Endodermal cell (in vitro differentiated cells): Measurements from ENCODE around the gene EEIG1. TPM values are rescaled to one million over a fixed set of nuclear protein-coding genes. Genes with fewer than 3 reads are reported as not detected.

Source experiments
- DNase-seq: peaks from one replicate; pipeline ENCODE4 v3.0.0-alpha.2; 2017
- H3K27ac ChIP-seq: 2 replicates; pipeline ENCODE4 v1.5.1; 2013; ENCODE audit warnings: mild to moderate bottlenecking, low read depth, low read length, moderate library complexity
- H3K27me3 ChIP-seq: 2 replicates; pipeline ENCODE4 v1.6.1; 2013; ENCODE audit warnings: mild to moderate bottlenecking, low read length, moderate library complexity; ENCODE audit not compliant: insufficient read depth, control insufficient read depth, poor library complexity, severe bottlenecking
- H3K36me3 ChIP-seq: 2 replicates; pipeline ENCODE4 v1.7.0; 2013; ENCODE audit warnings: mild to moderate bottlenecking, low read length, moderate library complexity; ENCODE audit not compliant: control insufficient read depth, insufficient read depth
- H3K4me1 ChIP-seq: one replicate; pipeline ENCODE4 v1.7.0; 2013; ENCODE audit warnings: low read length; ENCODE audit not compliant: control insufficient read depth, insufficient read depth
- H3K4me3 ChIP-seq: 2 replicates; pipeline ENCODE4 v1.5.1; 2013; ENCODE audit warnings: mild to moderate bottlenecking, low read length, moderate library complexity
- H3K9ac ChIP-seq: 2 replicates; pipeline ENCODE4 v1.6.1; 2013; ENCODE audit warnings: mild to moderate bottlenecking, low read length, moderate library complexity; ENCODE audit not compliant: poor library complexity, severe bottlenecking; ENCODE audit errors: extremely low read depth
- H3K9me3 ChIP-seq: 2 replicates; pipeline ENCODE4 v1.6.1; 2013; ENCODE audit warnings: mild to moderate bottlenecking, low read length, moderate library complexity; ENCODE audit not compliant: control insufficient read depth
- H3K27ac Mint-ChIP-seq: 2 replicates; pipeline ENCODE4 v1.8.0; 2020; ENCODE audit warnings: mixed read lengths
- H3K27me3 Mint-ChIP-seq: 2 replicates; pipeline ENCODE4 v1.8.0; 2021; ENCODE audit warnings: mild to moderate bottlenecking, mixed read lengths; ENCODE audit not compliant: insufficient read depth
- H3K36me3 Mint-ChIP-seq: 2 replicates; pipeline ENCODE4 v1.8.0; 2020; ENCODE audit warnings: low read depth, mixed read lengths
- H3K4me1 Mint-ChIP-seq: 2 replicates; pipeline ENCODE4 v1.8.0; 2020; ENCODE audit warnings: mixed read lengths
- H3K4me3 Mint-ChIP-seq: 2 replicates; pipeline ENCODE4 v1.8.0; 2020; ENCODE audit warnings: mild to moderate bottlenecking, moderate library complexity, mixed read lengths
- H3K9me3 Mint-ChIP-seq: 2 replicates; pipeline ENCODE4 v1.8.0; 2020; ENCODE audit warnings: mild to moderate bottlenecking, mixed read lengths
- CTCF ChIP-seq: fragments of 200-600 bp; sonication (generic); conservative IDR thresholded peaks from 2 replicates; pipeline ENCODE4 v1.5.0; 2021; ENCODE audit warnings: antibody characterized with exemption, mild to moderate bottlenecking
- WGBS, 2 experiments: methylation state at CpG; one replicate each; pipeline versions ENCODE4 v1.1.5 to v1.1.7; 2013; ENCODE audit warnings: missing lambda C conversion rate in 2 of 2, mixed read lengths in 1 of 2; ENCODE audit not compliant: insufficient coverage in 1 of 2, insufficient read length in 1 of 2; 5-methylcytosine and 5-hydroxymethylcytosine counted together
- total RNA-seq, 2 donors: library from RNA; stranded (reverse); fragmentation: NEBNext Ultra II Directional in 1 of 2; extraction: Animal tissue kit (Norgen Biotek cat#: 25700) in 1 of 2; gene quantifications; 2 replicates in 1 of 2; 3 replicates in 1 of 2; pipeline ENCODE4 v1.2.1, GENCODE V29; 2021

EEIG1 gene
- total RNA-seq, 2 donors from 2014 or later = 56.7 to 60.8 TPM

- Histone ChIP-seq H3K27me3 (no peaks in the 10 kb centered on the region), H3K4me3 (no peak overlapping the region), H3K36me3 (peaks cover 33% of the 10 kb centered on the region), H3K4me1 (no peaks in the 10 kb centered on the region), H3K9me3 (no peaks in the 10 kb centered on the region), H3K27ac (no peak overlapping the region), H3K9ac (no peak overlapping the region)
- Mint-ChIP-seq H3K4me1 (no peaks in the 10 kb centered on the region), H3K9me3 (no peaks in the 10 kb centered on the region), H3K4me3 (no peak overlapping the region), H3K27me3 (no peaks in the 10 kb centered on the region), H3K36me3 (peaks cover 32% of the 10 kb centered on the region), H3K27ac (no peak overlapping the region)
- TF ChIP-seq CTCF = no peak
- DNase-seq = no peak
- 95 to 100% methylated on average over 1 to 9 of the region's 9 CpGs for WGBS, 2 experiments
These were observed 34.8 kb downstream of the EEIG1 start for GRCh38 chr9:127945942-127946341.

GRCh38 chr9:127945338-127945737, 35.5 kb downstream of the EEIG1 start:
- 94 to 96% methylated on average over 16 to 24 of the region's 24 CpGs for WGBS, 2 experiments
- no peak overlapping the region for H3K9ac ChIP-seq

GRCh38 chr9:127944586-127945218, 36.1 kb downstream of the EEIG1 start:
- H3K36me3 Mint-ChIP-seq = peaks cover 28% of the 10 kb centered on the region
- H3K27me3 Mint-ChIP-seq = no peaks in the 10 kb centered on the region
- H3K4me3 ChIP-seq = no peak overlapping the region
- no peak overlapping the region for H3K4me3 Mint-ChIP-seq
- no peaks in the 10 kb centered on the region for H3K9me3 ChIP-seq
- no peak overlapping the region for H3K27ac ChIP-seq
- H3K9ac ChIP-seq = no peak overlapping the region
- no peaks in the 10 kb centered on the region for H3K4me1 Mint-ChIP-seq
- H3K27me3 ChIP-seq = no peaks in the 10 kb centered on the region
- no peaks in the 10 kb centered on the region for H3K4me1 ChIP-seq
- no peak overlapping the region for H3K27ac Mint-ChIP-seq
- H3K9me3 Mint-ChIP-seq = no peaks in the 10 kb centered on the region
- peaks cover 40% of the 10 kb centered on the region for H3K36me3 ChIP-seq
- TF ChIP-seq CTCF = no peak
- DNase-seq = no peak
- WGBS, 2 experiments = 95 to 96% methylated on average over 26 to 38 of the region's 38 CpGs

More at GRCh38 chr9:127945338-127945737, 35.5 kb downstream of the EEIG1 start:
- TF ChIP-seq CTCF = no peak
- Mint-ChIP-seq H3K27me3 (no peaks in the 10 kb centered on the region), H3K9me3 (no peaks in the 10 kb centered on the region), H3K4me3 (no peak overlapping the region), H3K36me3 (peaks cover 31% of the 10 kb centered on the region), H3K4me1 (no peaks in the 10 kb centered on the region), H3K27ac (no peak overlapping the region)
- Histone ChIP-seq H3K9me3 (no peaks in the 10 kb centered on the region), H3K27ac (no peak overlapping the region), H3K4me3 (no peak overlapping the region), H3K36me3 (peaks cover 35% of the 10 kb centered on the region), H3K4me1 (no peaks in the 10 kb centered on the region), H3K27me3 (no peaks in the 10 kb centered on the region)
- no peak for DNase-seq
